Ammon's horn (tissue), 1 donor: ENCODE measurements around the gene SNX9.

Experiments
- DNase-seq: peaks from one replicate; pipeline ENCODE4 v3.0.0-alpha.2; 2016; ENCODE audit warnings: low spot score

Gene SNX9

GRCh38 chr6:157804448-157805327, 18.4 kb upstream of the SNX9 start:
- DNase-seq = no peak

GRCh38 chr6:157806131-157806855, 16.8 kb upstream of the SNX9 start:
- no peak for DNase-seq

- no peak for DNase-seq
Observed at GRCh38 chr6:157806856-157807215, 16.2 kb upstream of the SNX9 start.

GRCh38 chr6:157808405-157808950, 14.6 kb upstream of the SNX9 start:
- DNase-seq = no peak

- DNase-seq = no peak
Observed at GRCh38 chr6:157809613-157810012, 13.4 kb upstream of the SNX9 start.

GRCh38 chr6:157811137-157811475, 11.9 kb upstream of the SNX9 start:
- DNase-seq = no peak

- no peak for DNase-seq
Observed at GRCh38 chr6:157811476-157812173, 11.4 kb upstream of the SNX9 start.

GRCh38 chr6:157812425-157813171, 10.4 kb upstream of the SNX9 start:
- no peak for DNase-seq

- DNase-seq = no peak
Observed at GRCh38 chr6:157813191-157813590, 9.9 kb upstream of the SNX9 start.

- DNase-seq = no peak
Observed at GRCh38 chr6:157813750-157814455, 9.1 kb upstream of the SNX9 start.

GRCh38 chr6:157814883-157815282, 8.2 kb upstream of the SNX9 start:
- no peak for DNase-seq

GRCh38 chr6:157821342-157822033, 1.6 kb upstream of the SNX9 start:
- DNase-seq = no peak

GRCh38 chr6:157822245-157823000, 623 bp upstream of the SNX9 start:
- no peak for DNase-seq

GRCh38 chr6:157823528-157824370, 703 bp downstream of the SNX9 start:
- peak; percentile 44 for DNase-seq

GRCh38 chr6:157825243-157825904, 2.3 kb downstream of the SNX9 start:
- DNase-seq = no peak

- peak; percentile 69 for DNase-seq
Observed at GRCh38 chr6:157830354-157831017, 7.4 kb downstream of the SNX9 start.

GRCh38 chr6:157831018-157831369, 7.9 kb downstream of the SNX9 start:
- DNase-seq = no peak
